SK-N-SH treated with all-trans-retinoic acid at 6 μM for 48 hours (cell line): Measurements from ENCODE around the gene PDCD7.

Experiments
- ATAC-seq: fragments of 200-7000 bp; cut with Tn5 transposase; 3 replicates; pipeline ENCODE4 v1.9.1; 2020; ENCODE audit warnings: mild to moderate bottlenecking, moderate library complexity
- ARNTL ChIP-seq: fragments of 450-650 bp; formaldehyde crosslinking; IDR thresholded peaks from 2 replicates; pipeline ENCODE4 v1.5.0; 2020; ENCODE audit warnings: low read depth, mild to moderate bottlenecking, moderate library complexity, borderline replicate concordance
- BACH2 ChIP-seq: fragments of 250-450 bp; sonication (Bioruptor Pico); IDR thresholded peaks from 2 replicates; pipeline ENCODE4 v1.9.0; 2021; ENCODE audit warnings: mild to moderate bottlenecking, borderline replicate concordance
- CSDC2 ChIP-seq: fragments of 250-450 bp; sonication (Bioruptor Pico); IDR thresholded peaks from 2 replicates; pipeline ENCODE4 v1.5.0; 2020; ENCODE audit warnings: mild to moderate bottlenecking, moderate library complexity
- ESRRG ChIP-seq: fragments of 250-450 bp; sonication (Bioruptor Pico); IDR thresholded peaks from 2 replicates; pipeline ENCODE4 v1.6.1; 2021; ENCODE audit warnings: mild to moderate bottlenecking
- GLIS3 ChIP-seq: fragments of 250-450 bp; sonication (Bioruptor Pico); IDR thresholded peaks from 2 replicates; pipeline ENCODE4 v1.5.0; 2020; ENCODE audit warnings: mild to moderate bottlenecking, moderate library complexity
- OSR1 ChIP-seq: fragments of 250-450 bp; sonication (Bioruptor Pico); IDR thresholded peaks from 2 replicates; pipeline ENCODE4 v1.8.0; 2022; ENCODE audit warnings: moderate library complexity, mild to moderate bottlenecking, inconsistent platforms
- PATZ1 ChIP-seq: fragments of 250-450 bp; sonication (Bioruptor Pico); IDR thresholded peaks from 2 replicates; pipeline ENCODE4 v1.8.0; 2020; ENCODE audit warnings: mild to moderate bottlenecking, moderate library complexity, borderline replicate concordance
- PPARA ChIP-seq: fragments of 250-450 bp; sonication (Bioruptor Pico); IDR thresholded peaks from 2 replicates; pipeline ENCODE4 v1.5.0; 2020; ENCODE audit warnings: mild to moderate bottlenecking, borderline replicate concordance
- RARB ChIP-seq: fragments of 250-450 bp; sonication (Bioruptor Pico); IDR thresholded peaks from 2 replicates; pipeline ENCODE4 v1.8.0; 2021; ENCODE audit warnings: mild to moderate bottlenecking, moderate library complexity
- SNAI2 ChIP-seq: fragments of 250-450 bp; sonication (Bioruptor Pico); IDR thresholded peaks from 2 replicates; pipeline ENCODE4 v1.5.0; 2020; ENCODE audit warnings: mild to moderate bottlenecking, moderate library complexity
- TCF4 ChIP-seq: fragments of 250-450 bp; sonication (Bioruptor Pico); IDR thresholded peaks from 2 replicates; pipeline ENCODE4 v1.8.0; 2021; ENCODE audit warnings: mild to moderate bottlenecking, moderate library complexity, borderline replicate concordance
- TOX ChIP-seq: fragments of 250-450 bp; sonication (Bioruptor Pico); IDR thresholded peaks from 2 replicates; pipeline ENCODE4 v1.8.0; 2021; ENCODE audit warnings: mild to moderate bottlenecking, moderate library complexity, borderline replicate concordance
- ZC3H10 ChIP-seq: fragments of 250-450 bp; sonication (Bioruptor Pico); IDR thresholded peaks from 2 replicates; pipeline ENCODE4 v1.5.1; 2021; ENCODE audit warnings: mild to moderate bottlenecking, moderate library complexity
- ZFP3 ChIP-seq: fragments of 250-450 bp; sonication (Bioruptor Pico); IDR thresholded peaks from 2 replicates; pipeline ENCODE4 v1.5.0; 2020; ENCODE audit warnings: mild to moderate bottlenecking, moderate library complexity
- ZFP30 ChIP-seq: fragments of 450-650 bp; formaldehyde crosslinking; IDR thresholded peaks from 2 replicates; pipeline ENCODE4 v1.5.0; 2022; ENCODE audit warnings: mild to moderate bottlenecking, moderate library complexity
- ZNF565 ChIP-seq: fragments of 450-650 bp; formaldehyde crosslinking; conservative IDR thresholded peaks from 2 replicates; pipeline ENCODE4 v1.5.0; 2020; ENCODE audit warnings: low read depth, mild to moderate bottlenecking, moderate library complexity
- ZNF70 ChIP-seq: fragments of 450-650 bp; formaldehyde crosslinking; IDR thresholded peaks from 2 replicates; pipeline ENCODE4 v1.5.0; 2020; ENCODE audit warnings: mild to moderate bottlenecking, moderate library complexity
- ZNF8 ChIP-seq: fragments of 450-650 bp; formaldehyde crosslinking; IDR thresholded peaks from 2 replicates; pipeline ENCODE4 v1.5.0; 2020; ENCODE audit warnings: mild to moderate bottlenecking, moderate library complexity
- TF ChIP-seq, protein P1 (sequence below): fragments of 250-450 bp; sonication (Bioruptor Pico); IDR thresholded peaks from 2 replicates; pipeline ENCODE4 v1.5.1; 2020; ENCODE audit warnings: low read depth, mild to moderate bottlenecking, moderate library complexity
- TF ChIP-seq, protein P2 (sequence below): fragments of 250-450 bp; sonication (Bioruptor Pico); IDR thresholded peaks from 2 replicates; pipeline ENCODE4 v1.5.1; 2021; ENCODE audit warnings: mild to moderate bottlenecking, moderate library complexity
- TF ChIP-seq, protein P3 (sequence below): fragments of 250-450 bp; sonication (Bioruptor Pico); IDR thresholded peaks from 2 replicates; pipeline ENCODE4 v1.5.0; 2020; ENCODE audit warnings: mild to moderate bottlenecking, moderate library complexity
- TF ChIP-seq, protein P4 (sequence below): fragments of 250-450 bp; sonication (Bioruptor Pico); IDR thresholded peaks from 2 replicates; pipeline ENCODE4 v1.8.0; 2021; ENCODE audit warnings: low read depth, mild to moderate bottlenecking, moderate library complexity, borderline replicate concordance

The PDCD7 gene

DNA sequence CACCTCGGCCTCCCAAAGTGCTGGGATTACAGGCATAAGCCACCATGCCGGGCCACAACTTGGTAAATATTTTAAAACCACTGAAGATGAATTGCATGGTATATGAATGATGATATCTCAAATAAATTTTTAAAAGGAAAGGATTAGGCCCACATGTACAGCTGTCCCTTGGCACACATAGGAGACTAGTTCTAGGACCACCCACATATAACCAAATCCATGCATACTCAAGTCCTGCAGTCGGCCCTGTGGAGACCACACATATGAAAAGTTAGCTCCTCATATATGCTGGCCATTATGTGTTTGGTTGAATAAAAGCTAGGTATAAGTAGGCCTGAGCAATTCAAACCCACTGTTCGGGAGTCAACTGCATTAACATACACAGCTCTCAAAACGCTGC is 40.9 kb upstream of the PDCD7 start:
- no peak for ATAC-seq
- TF ChIP-seq ZFP3 (CRISPR knock-in tag) (no peak), ZNF70 (CRISPR knock-in tag) (no peak), ESRRG (CRISPR knock-in tag) (no peak), ARNTL (CRISPR knock-in tag) (no peak), ZFP30 (no peak)

GRCh38 chr15:65172531-65172930 is 38.9 kb upstream of the PDCD7 start:
- no peak for ATAC-seq

GRCh38 chr15:65171428-65171827 is 37.8 kb upstream of the PDCD7 start:
- ATAC-seq, result no peak
- TF ChIP-seq ZNF565, result no peak
- no peak for TF ChIP-seq ARNTL (CRISPR knock-in tag)

More at GRCh38 chr15:65172531-65172930, 38.9 kb upstream of the PDCD7 start:
- TF ChIP-seq BACH2 (CRISPR knock-in tag), result no peak
- TF ChIP-seq ZNF8 (CRISPR knock-in tag), result no peak
- no peak for TF ChIP-seq OSR1 (CRISPR knock-in tag)
- TF ChIP-seq, protein P1, sequence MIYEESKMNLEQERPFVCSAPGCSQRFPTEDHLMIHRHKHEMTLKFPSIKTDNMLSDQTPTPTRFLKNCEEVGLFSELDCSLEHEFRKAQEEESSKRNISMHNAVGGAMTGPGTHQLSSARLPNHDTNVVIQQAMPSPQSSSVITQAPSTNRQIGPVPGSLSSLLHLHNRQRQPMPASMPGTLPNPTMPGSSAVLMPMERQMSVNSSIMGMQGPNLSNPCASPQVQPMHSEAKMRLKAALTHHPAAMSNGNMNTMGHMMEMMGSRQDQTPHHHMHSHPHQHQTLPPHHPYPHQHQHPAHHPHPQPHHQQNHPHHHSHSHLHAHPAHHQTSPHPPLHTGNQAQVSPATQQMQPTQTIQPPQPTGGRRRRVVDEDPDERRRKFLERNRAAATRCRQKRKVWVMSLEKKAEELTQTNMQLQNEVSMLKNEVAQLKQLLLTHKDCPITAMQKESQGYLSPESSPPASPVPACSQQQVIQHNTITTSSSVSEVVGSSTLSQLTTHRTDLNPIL, result no peak

DNA sequence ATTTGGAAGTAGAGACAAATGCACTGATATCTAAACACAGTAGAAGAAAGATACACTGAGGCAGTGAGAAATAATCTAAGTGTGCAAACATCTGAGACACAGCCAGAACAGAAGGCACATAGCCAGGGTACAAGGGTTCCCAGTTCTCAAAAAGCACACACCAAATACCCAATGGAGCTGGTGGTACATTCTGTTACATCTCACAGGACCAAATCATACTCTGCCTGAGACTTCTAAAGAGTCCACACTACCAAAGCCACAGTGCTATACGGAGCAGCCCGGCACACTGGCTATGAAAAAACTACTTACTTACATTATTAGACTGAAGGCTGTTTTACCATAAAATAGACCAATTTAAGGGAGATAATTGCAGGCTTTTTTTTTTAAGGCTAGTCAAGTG is 32.3 kb upstream of the PDCD7 start:
- no peak for ATAC-seq
- TF ChIP-seq TOX (CRISPR knock-in tag) (no peak), PATZ1 (CRISPR knock-in tag) (no peak)
- TF ChIP-seq, all 23 proteins: peak for 0

DNA sequence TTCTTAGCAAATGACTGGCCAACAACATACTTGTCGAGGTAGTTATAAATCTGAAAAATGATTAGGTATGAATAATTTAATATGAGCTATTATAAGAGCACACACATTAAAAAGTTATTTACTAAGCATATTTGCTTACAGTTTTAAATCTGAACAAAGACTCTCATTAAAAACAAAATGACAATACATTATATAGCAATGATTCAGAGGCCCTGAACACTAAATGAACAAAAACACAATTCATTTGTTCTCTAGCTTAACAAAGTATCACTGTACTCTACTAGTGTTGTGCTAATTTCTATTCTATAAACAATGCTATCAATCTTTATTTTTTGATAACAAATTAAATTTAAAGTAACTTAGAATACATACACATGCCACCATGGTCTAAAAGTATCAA is 30.5 kb upstream of the PDCD7 start:
- TF ChIP-seq TOX (CRISPR knock-in tag) (no peak), ZNF8 (CRISPR knock-in tag) (no peak), GLIS3 (CRISPR knock-in tag) (no peak)
- no peak for ATAC-seq

GRCh38 chr15:65163041-65163440 is 29.4 kb upstream of the PDCD7 start:
- TF ChIP-seq ZNF70 (CRISPR knock-in tag), result no peak
- TF ChIP-seq GLIS3 (CRISPR knock-in tag), result no peak
- no peak for TF ChIP-seq PPARA (CRISPR knock-in tag)
- TF ChIP-seq RARB (CRISPR knock-in tag), result no peak
- no peak for TF ChIP-seq SNAI2
- TF ChIP-seq PATZ1 (CRISPR knock-in tag), result no peak
- TF ChIP-seq ZFP3 (CRISPR knock-in tag), result no peak
- TF ChIP-seq CSDC2 (CRISPR knock-in tag), result no peak
- no peak for TF ChIP-seq ZC3H10 (CRISPR knock-in tag)
- no peak for TF ChIP-seq ZNF8 (CRISPR knock-in tag)
- TF ChIP-seq, protein P2, sequence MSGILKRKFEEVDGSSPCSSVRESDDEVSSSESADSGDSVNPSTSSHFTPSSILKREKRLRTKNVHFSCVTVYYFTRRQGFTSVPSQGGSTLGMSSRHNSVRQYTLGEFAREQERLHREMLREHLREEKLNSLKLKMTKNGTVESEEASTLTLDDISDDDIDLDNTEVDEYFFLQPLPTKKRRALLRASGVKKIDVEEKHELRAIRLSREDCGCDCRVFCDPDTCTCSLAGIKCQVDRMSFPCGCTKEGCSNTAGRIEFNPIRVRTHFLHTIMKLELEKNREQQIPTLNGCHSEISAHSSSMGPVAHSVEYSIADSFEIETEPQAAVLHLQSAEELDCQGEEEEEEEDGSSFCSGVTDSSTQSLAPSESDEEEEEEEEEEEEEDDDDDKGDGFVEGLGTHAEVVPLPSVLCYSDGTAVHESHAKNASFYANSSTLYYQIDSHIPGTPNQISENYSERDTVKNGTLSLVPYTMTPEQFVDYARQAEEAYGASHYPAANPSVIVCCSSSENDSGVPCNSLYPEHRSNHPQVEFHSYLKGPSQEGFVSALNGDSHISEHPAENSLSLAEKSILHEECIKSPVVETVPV, result no peak
- TF ChIP-seq, protein P3, sequence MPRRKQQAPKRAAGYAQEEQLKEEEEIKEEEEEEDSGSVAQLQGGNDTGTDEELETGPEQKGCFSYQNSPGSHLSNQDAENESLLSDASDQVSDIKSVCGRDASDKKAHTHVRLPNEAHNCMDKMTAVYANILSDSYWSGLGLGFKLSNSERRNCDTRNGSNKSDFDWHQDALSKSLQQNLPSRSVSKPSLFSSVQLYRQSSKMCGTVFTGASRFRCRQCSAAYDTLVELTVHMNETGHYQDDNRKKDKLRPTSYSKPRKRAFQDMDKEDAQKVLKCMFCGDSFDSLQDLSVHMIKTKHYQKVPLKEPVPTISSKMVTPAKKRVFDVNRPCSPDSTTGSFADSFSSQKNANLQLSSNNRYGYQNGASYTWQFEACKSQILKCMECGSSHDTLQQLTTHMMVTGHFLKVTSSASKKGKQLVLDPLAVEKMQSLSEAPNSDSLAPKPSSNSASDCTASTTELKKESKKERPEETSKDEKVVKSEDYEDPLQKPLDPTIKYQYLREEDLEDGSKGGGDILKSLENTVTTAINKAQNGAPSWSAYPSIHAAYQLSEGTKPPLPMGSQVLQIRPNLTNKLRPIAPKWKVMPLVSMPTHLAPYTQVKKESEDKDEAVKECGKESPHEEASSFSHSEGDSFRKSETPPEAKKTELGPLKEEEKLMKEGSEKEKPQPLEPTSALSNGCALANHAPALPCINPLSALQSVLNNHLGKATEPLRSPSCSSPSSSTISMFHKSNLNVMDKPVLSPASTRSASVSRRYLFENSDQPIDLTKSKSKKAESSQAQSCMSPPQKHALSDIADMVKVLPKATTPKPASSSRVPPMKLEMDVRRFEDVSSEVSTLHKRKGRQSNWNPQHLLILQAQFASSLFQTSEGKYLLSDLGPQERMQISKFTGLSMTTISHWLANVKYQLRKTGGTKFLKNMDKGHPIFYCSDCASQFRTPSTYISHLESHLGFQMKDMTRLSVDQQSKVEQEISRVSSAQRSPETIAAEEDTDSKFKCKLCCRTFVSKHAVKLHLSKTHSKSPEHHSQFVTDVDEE (CRISPR knock-in tag), result no peak
- TF ChIP-seq, protein P4, sequence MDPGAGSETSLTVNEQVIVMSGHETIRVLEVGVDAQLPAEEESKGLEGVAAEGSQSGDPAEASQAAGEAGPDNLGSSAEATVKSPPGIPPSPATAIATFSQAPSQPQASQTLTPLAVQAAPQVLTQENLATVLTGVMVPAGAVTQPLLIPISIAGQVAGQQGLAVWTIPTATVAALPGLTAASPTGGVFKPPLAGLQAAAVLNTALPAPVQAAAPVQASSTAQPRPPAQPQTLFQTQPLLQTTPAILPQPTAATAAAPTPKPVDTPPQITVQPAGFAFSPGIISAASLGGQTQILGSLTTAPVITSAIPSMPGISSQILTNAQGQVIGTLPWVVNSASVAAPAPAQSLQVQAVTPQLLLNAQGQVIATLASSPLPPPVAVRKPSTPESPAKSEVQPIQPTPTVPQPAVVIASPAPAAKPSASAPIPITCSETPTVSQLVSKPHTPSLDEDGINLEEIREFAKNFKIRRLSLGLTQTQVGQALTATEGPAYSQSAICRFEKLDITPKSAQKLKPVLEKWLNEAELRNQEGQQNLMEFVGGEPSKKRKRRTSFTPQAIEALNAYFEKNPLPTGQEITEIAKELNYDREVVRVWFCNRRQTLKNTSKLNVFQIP (CRISPR knock-in tag), result no peak
- no peak for TF ChIP-seq ARNTL (CRISPR knock-in tag)
- no peak for TF ChIP-seq TCF4 (CRISPR knock-in tag)

More at GRCh38 chr15:65163041-65163440, 29.4 kb upstream of the PDCD7 start:
- no peak for ATAC-seq
